ENCODE measurements around the gene BRPF3.

BRPF3 gene

GRCh38 chr6:36232172-36232571 is 35.6 kb downstream of the BRPF3 start:
- H3K27me3 Mint-ChIP-seq (ENCODE audit: low read depth), result no peaks in the 10 kb centered on the region
- peaks cover 15% of the 10 kb centered on the region for H3K36me3 Mint-ChIP-seq (ENCODE audit: low read depth)
- H3K4me1 Mint-ChIP-seq (ENCODE audit: low read depth), result peaks cover 8% of the 10 kb centered on the region
- no peak overlapping the region for H3K4me3 Mint-ChIP-seq
- no peak overlapping the region for H3K27ac Mint-ChIP-seq
- no peaks in the 10 kb centered on the region for H3K9me3 Mint-ChIP-seq

GRCh38 chr6:36235309-36235708 is 38.8 kb downstream of the BRPF3 start:
- Mint-ChIP-seq H3K27ac (no peak overlapping the region), H3K9me3 (no peaks in the 10 kb centered on the region), H3K27me3 (ENCODE audit: low read depth) (no peaks in the 10 kb centered on the region), H3K4me3 (no peak overlapping the region), H3K36me3 (ENCODE audit: low read depth) (peaks cover 10% of the 10 kb centered on the region), H3K4me1 (ENCODE audit: low read depth) (peaks cover 8% of the 10 kb centered on the region)

GRCh38 chr6:36235862-36236261 is 39.3 kb downstream of the BRPF3 start:
- Mint-ChIP-seq H3K36me3 (ENCODE audit: low read depth) (peaks cover 8% of the 10 kb centered on the region), H3K9me3 (no peaks in the 10 kb centered on the region), H3K27ac (no peak overlapping the region), H3K4me1 (ENCODE audit: low read depth) (peaks cover 8% of the 10 kb centered on the region), H3K27me3 (ENCODE audit: low read depth) (no peaks in the 10 kb centered on the region), H3K4me3 (no peak overlapping the region)

GRCh38 chr6:36239774-36240173 is 43.2 kb downstream of the BRPF3 start:
- Mint-ChIP-seq H3K27ac (no peak overlapping the region), H3K4me3 (no peak overlapping the region), H3K4me1 (ENCODE audit: low read depth) (peaks cover 11% of the 10 kb centered on the region), H3K27me3 (ENCODE audit: low read depth) (peaks cover 31% of the 10 kb centered on the region), H3K9me3 (no peaks in the 10 kb centered on the region), H3K36me3 (ENCODE audit: low read depth) (no peaks in the 10 kb centered on the region)

GRCh38 chr6:36241728-36242127 is 45.2 kb downstream of the BRPF3 start:
- Mint-ChIP-seq H3K9me3 (no peaks in the 10 kb centered on the region), H3K36me3 (ENCODE audit: low read depth) (no peaks in the 10 kb centered on the region), H3K27ac (no peak overlapping the region), H3K4me1 (ENCODE audit: low read depth) (peaks cover 12% of the 10 kb centered on the region), H3K4me3 (no peak overlapping the region), H3K27me3 (ENCODE audit: low read depth) (peaks cover 34% of the 10 kb centered on the region)

GRCh38 chr6:36242161-36242560 is 45.6 kb downstream of the BRPF3 start:
- Mint-ChIP-seq H3K4me3 (no peak overlapping the region), H3K4me1 (ENCODE audit: low read depth) (peaks cover 12% of the 10 kb centered on the region), H3K27me3 (ENCODE audit: low read depth) (peaks cover 34% of the 10 kb centered on the region), H3K9me3 (no peaks in the 10 kb centered on the region), H3K27ac (no peak overlapping the region), H3K36me3 (ENCODE audit: low read depth) (no peaks in the 10 kb centered on the region)

- Mint-ChIP-seq H3K4me1 (ENCODE audit: low read depth) (peaks cover 12% of the 10 kb centered on the region), H3K27ac (no peak overlapping the region)
Observed at GRCh38 chr6:36242626-36243025, 46.1 kb downstream of the BRPF3 start.

GRCh38 chr6:36243562-36244212 is 47.1 kb downstream of the BRPF3 start:
- peaks cover 12% of the 10 kb centered on the region for H3K4me1 Mint-ChIP-seq (ENCODE audit: low read depth)
- H3K27me3 Mint-ChIP-seq (ENCODE audit: low read depth), result peaks cover 34% of the 10 kb centered on the region
- H3K27ac Mint-ChIP-seq, result no peak overlapping the region
- H3K9me3 Mint-ChIP-seq, result no peaks in the 10 kb centered on the region
- no peak overlapping the region for H3K4me3 Mint-ChIP-seq
- H3K36me3 Mint-ChIP-seq (ENCODE audit: low read depth), result no peaks in the 10 kb centered on the region

More at GRCh38 chr6:36242626-36243025, 46.1 kb downstream of the BRPF3 start:
- Mint-ChIP-seq H3K4me3 (no peak overlapping the region), H3K36me3 (ENCODE audit: low read depth) (no peaks in the 10 kb centered on the region), H3K27me3 (ENCODE audit: low read depth) (peaks cover 34% of the 10 kb centered on the region), H3K9me3 (no peaks in the 10 kb centered on the region)

- Mint-ChIP-seq H3K9me3 (no peaks in the 10 kb centered on the region), H3K4me3 (no peak overlapping the region), H3K27me3 (ENCODE audit: low read depth) (peaks cover 34% of the 10 kb centered on the region), H3K27ac (no peak overlapping the region), H3K4me1 (ENCODE audit: low read depth) (peaks cover 12% of the 10 kb centered on the region), H3K36me3 (ENCODE audit: low read depth) (no peaks in the 10 kb centered on the region)
Observed at GRCh38 chr6:36244641-36245280, 48.2 kb downstream of the BRPF3 start.

- H3K9me3 Mint-ChIP-seq, result no peaks in the 10 kb centered on the region
- H3K4me1 Mint-ChIP-seq (ENCODE audit: low read depth), result peaks cover 12% of the 10 kb centered on the region
- H3K4me3 Mint-ChIP-seq, result no peak overlapping the region
- H3K36me3 Mint-ChIP-seq (ENCODE audit: low read depth), result no peaks in the 10 kb centered on the region
- H3K27ac Mint-ChIP-seq, result no peak overlapping the region
- H3K27me3 Mint-ChIP-seq (ENCODE audit: low read depth), result peaks cover 34% of the 10 kb centered on the region
Observed at GRCh38 chr6:36245572-36246061, 49.1 kb downstream of the BRPF3 start.

GRCh38 chr6:36246506-36247268 is 50.1 kb downstream of the BRPF3 start:
- Mint-ChIP-seq H3K27ac (no peak overlapping the region), H3K27me3 (ENCODE audit: low read depth) (peaks cover 36% of the 10 kb centered on the region), H3K4me3 (no peak overlapping the region), H3K9me3 (no peaks in the 10 kb centered on the region), H3K36me3 (ENCODE audit: low read depth) (no peaks in the 10 kb centered on the region), H3K4me1 (ENCODE audit: low read depth) (peaks cover 10% of the 10 kb centered on the region)

- peaks cover 26% of the 10 kb centered on the region for H3K27me3 Mint-ChIP-seq (ENCODE audit: low read depth)
- H3K9me3 Mint-ChIP-seq, result no peaks in the 10 kb centered on the region
- H3K4me1 Mint-ChIP-seq (ENCODE audit: low read depth), result peaks cover 3% of the 10 kb centered on the region
- no peak overlapping the region for H3K27ac Mint-ChIP-seq
- H3K4me3 Mint-ChIP-seq, result no peak overlapping the region
- no peaks in the 10 kb centered on the region for H3K36me3 Mint-ChIP-seq (ENCODE audit: low read depth)
Observed at GRCh38 chr6:36247693-36248092, 51.1 kb downstream of the BRPF3 start.

- Mint-ChIP-seq H3K9me3 (no peaks in the 10 kb centered on the region), H3K36me3 (ENCODE audit: low read depth) (no peaks in the 10 kb centered on the region), H3K27ac (no peak overlapping the region), H3K4me3 (no peak overlapping the region), H3K4me1 (ENCODE audit: low read depth) (peaks cover 3% of the 10 kb centered on the region), H3K27me3 (ENCODE audit: low read depth) (peaks cover 14% of the 10 kb centered on the region)
Observed at GRCh38 chr6:36248980-36249379, 52.4 kb downstream of the BRPF3 start.

- peaks cover 3% of the 10 kb centered on the region for H3K4me1 Mint-ChIP-seq (ENCODE audit: low read depth)
- peaks cover 9% of the 10 kb centered on the region for H3K27me3 Mint-ChIP-seq (ENCODE audit: low read depth)
- H3K9me3 Mint-ChIP-seq, result no peaks in the 10 kb centered on the region
- no peak overlapping the region for H3K27ac Mint-ChIP-seq
- H3K4me3 Mint-ChIP-seq, result no peak overlapping the region
- H3K36me3 Mint-ChIP-seq (ENCODE audit: low read depth), result no peaks in the 10 kb centered on the region
Observed at GRCh38 chr6:36249536-36249935, 53.0 kb downstream of the BRPF3 start.

GRCh38 chr6:36252005-36252404 is 55.5 kb downstream of the BRPF3 start:
- no peaks in the 10 kb centered on the region for H3K9me3 Mint-ChIP-seq
- H3K4me3 Mint-ChIP-seq, result no peak overlapping the region
- H3K4me1 Mint-ChIP-seq (ENCODE audit: low read depth), result no peaks in the 10 kb centered on the region
- H3K27ac Mint-ChIP-seq, result no peak overlapping the region
- peaks cover 15% of the 10 kb centered on the region for H3K27me3 Mint-ChIP-seq (ENCODE audit: low read depth)
- no peaks in the 10 kb centered on the region for H3K36me3 Mint-ChIP-seq (ENCODE audit: low read depth)

Data from T-helper 1 cell treated with Interleukin-12 subunit alpha and Interleukin-12 subunit beta and Interleukin-4 antibody, amounts not matched to agents 30 μg/mL and 1 μg/mL, for 36 hours (primary cell).